Body of pancreas (tissue), 4 donors: ENCODE measurements around the gene SEC14L6.

Experiments
- POLR2A ChIP-seq, 3 donors: fragments of 450-650 bp; IDR thresholded peaks; one replicate each; pipeline ENCODE4 v1.6.1; 2016; ENCODE audit warnings: antibody characterized with exemption in 3 of 3, mild to moderate bottlenecking in 2 of 3
- TF ChIP-seq, protein P1 (sequence below), 7 experiments: fragments of 450-650 bp in 4 of 7; fragments of 200-600 bp in 3 of 7; sonication (generic) in 3 of 7; IDR thresholded peaks; one replicate each; pipeline ENCODE4 v1.5.1; 2016 to 2019; ENCODE audit warnings: antibody characterized with exemption in 7 of 7

- TF ChIP-seq, protein P1, sequence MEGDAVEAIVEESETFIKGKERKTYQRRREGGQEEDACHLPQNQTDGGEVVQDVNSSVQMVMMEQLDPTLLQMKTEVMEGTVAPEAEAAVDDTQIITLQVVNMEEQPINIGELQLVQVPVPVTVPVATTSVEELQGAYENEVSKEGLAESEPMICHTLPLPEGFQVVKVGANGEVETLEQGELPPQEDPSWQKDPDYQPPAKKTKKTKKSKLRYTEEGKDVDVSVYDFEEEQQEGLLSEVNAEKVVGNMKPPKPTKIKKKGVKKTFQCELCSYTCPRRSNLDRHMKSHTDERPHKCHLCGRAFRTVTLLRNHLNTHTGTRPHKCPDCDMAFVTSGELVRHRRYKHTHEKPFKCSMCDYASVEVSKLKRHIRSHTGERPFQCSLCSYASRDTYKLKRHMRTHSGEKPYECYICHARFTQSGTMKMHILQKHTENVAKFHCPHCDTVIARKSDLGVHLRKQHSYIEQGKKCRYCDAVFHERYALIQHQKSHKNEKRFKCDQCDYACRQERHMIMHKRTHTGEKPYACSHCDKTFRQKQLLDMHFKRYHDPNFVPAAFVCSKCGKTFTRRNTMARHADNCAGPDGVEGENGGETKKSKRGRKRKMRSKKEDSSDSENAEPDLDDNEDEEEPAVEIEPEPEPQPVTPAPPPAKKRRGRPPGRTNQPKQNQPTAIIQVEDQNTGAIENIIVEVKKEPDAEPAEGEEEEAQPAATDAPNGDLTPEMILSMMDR (IDR thresholded peaks at IDR 0.05): no peak
- TF ChIP-seq POLR2A (IDR thresholded peaks at IDR 0.05): peak in 2 of 3 donors; percentile 54 to 55
These were observed 45.2 kb upstream of the SEC14L6 start, which contains the start of gene PES1 for GRCh38 chr22:30591588-30592359.
